ENCODE data around the gene PMF1. TPM values are rescaled to one million over a fixed set of nuclear protein-coding genes. Genes with fewer than 3 reads are reported as not detected.

PMF1 gene
- total RNA-seq, 1 donor from 2014 or later, result 57.0 TPM

DNA sequence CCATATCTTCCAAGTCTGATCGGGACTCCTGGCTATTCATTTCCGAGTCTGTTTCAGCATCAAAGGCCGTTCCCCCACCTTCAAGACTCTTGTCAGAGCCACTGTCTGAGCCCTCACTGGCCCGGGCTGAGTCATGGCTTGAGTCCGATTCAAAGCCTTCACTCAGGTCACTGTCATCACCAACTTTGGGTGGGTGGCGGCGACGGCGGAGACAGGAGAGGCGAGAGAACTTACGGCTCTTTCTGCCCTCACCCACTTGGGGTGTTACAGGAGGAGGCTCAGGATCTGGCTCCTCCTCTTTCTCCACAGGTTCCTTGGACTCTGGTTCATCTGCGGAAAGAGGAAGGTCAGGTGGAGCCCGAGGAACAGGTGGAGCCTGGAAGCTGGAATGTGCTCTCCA, 53.2 kb downstream of the PMF1 start:
- TF ChIP-seq, protein P1, sequence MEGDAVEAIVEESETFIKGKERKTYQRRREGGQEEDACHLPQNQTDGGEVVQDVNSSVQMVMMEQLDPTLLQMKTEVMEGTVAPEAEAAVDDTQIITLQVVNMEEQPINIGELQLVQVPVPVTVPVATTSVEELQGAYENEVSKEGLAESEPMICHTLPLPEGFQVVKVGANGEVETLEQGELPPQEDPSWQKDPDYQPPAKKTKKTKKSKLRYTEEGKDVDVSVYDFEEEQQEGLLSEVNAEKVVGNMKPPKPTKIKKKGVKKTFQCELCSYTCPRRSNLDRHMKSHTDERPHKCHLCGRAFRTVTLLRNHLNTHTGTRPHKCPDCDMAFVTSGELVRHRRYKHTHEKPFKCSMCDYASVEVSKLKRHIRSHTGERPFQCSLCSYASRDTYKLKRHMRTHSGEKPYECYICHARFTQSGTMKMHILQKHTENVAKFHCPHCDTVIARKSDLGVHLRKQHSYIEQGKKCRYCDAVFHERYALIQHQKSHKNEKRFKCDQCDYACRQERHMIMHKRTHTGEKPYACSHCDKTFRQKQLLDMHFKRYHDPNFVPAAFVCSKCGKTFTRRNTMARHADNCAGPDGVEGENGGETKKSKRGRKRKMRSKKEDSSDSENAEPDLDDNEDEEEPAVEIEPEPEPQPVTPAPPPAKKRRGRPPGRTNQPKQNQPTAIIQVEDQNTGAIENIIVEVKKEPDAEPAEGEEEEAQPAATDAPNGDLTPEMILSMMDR (IDR thresholded peaks at IDR 0.05), result no peak
- Mint-ChIP-seq H3K4me1 (ENCODE audit: unreplicated experiment) (no peaks in the 10 kb centered on the region), H3K4me3 (ENCODE audit: unreplicated experiment) (no peak overlapping the region), H3K27ac (ENCODE audit: unreplicated experiment) (no peak overlapping the region), H3K27me3 (ENCODE audit: unreplicated experiment) (no peaks in the 10 kb centered on the region), H3K9me3 (ENCODE audit: unreplicated experiment) (no peaks in the 10 kb centered on the region), H3K36me3 (ENCODE audit: unreplicated experiment) (peaks cover 61% of the 10 kb centered on the region)
- DNase-seq (ENCODE audit: extremely low spot score, unreplicated experiment), result no peak

DNA sequence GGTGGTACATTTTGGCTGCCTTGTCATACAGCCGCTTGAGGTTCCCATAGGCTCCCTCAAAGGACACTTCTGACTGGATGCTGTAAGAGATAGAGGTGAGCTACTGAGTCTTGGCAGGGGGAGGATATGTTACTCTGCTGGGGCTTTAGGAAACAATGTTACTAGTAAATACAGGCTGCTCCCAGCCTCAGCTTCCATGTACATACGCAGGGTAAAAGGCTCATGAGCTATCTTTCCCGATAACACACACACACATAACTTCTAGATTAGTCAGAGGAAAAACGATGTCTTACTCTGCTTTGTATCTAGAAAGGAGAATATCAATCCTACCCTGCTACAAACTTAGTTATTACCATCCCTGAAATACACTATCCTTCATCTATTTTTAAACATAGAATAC, 55.5 kb downstream of the PMF1 start:
- Mint-ChIP-seq H3K9me3 (ENCODE audit: unreplicated experiment) (no peaks in the 10 kb centered on the region), H3K4me3 (ENCODE audit: unreplicated experiment) (no peak overlapping the region), H3K27ac (ENCODE audit: unreplicated experiment) (no peak overlapping the region), H3K4me1 (ENCODE audit: unreplicated experiment) (no peaks in the 10 kb centered on the region), H3K27me3 (ENCODE audit: unreplicated experiment) (no peaks in the 10 kb centered on the region), H3K36me3 (ENCODE audit: unreplicated experiment) (peaks cover 62% of the 10 kb centered on the region)
- TF ChIP-seq, protein P1 (IDR thresholded peaks at IDR 0.05), result no peak
- no peak for DNase-seq (ENCODE audit: extremely low spot score, unreplicated experiment)

DNA sequence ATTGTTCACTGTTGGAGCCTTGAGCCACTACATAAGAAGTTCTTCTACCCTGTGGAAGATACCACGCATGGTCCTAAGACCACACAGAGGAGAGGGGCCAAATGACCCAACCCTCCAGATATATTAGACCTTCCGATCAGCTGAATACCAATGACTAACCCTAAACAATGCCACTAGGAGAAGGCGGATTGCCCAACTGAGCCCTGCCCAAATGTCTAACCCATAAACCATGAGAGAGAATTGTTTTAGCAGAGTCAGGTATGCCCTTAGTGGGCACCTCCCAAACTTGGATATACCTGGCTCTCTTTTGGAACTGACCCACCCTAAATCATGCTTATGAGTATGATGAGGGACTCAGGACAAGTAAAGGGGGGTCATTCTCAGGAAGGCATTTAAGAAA, 57.5 kb downstream of the PMF1 start:
- no peak overlapping the region for H3K27ac Mint-ChIP-seq (ENCODE audit: unreplicated experiment)

DNA sequence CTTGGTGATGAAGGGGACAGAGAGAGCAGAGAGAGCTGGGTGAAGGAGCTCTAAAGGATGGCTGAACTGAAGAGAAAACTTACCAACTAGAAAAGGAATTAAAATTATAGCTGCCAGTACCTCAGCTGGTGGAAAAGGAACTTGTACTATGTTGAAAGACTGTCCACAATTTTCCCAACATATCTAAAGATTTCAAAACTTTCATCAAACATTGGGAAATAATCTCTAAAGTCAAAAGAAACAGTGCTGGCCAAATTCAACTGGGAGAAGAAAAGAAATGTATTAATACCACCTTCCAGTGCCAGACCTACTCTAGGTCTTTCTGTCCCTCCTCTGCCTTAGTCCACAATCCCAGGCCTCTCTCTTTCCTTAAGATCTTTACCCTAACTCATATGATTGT, 63.7 kb downstream of the PMF1 start:
- Mint-ChIP-seq H3K36me3 (ENCODE audit: unreplicated experiment) (peaks cover 52% of the 10 kb centered on the region), H3K27ac (ENCODE audit: unreplicated experiment) (no peak overlapping the region), H3K4me1 (ENCODE audit: unreplicated experiment) (peaks cover 14% of the 10 kb centered on the region), H3K9me3 (ENCODE audit: unreplicated experiment) (no peaks in the 10 kb centered on the region), H3K27me3 (ENCODE audit: unreplicated experiment) (no peaks in the 10 kb centered on the region), H3K4me3 (ENCODE audit: unreplicated experiment) (no peak overlapping the region)
- TF ChIP-seq, protein P1 (IDR thresholded peaks at IDR 0.05), result no peak
- no peak for DNase-seq (ENCODE audit: extremely low spot score, unreplicated experiment)

More for the DNA sequence above, 57.5 kb downstream of the PMF1 start:
- no peak for DNase-seq (ENCODE audit: extremely low spot score, unreplicated experiment)
- no peak overlapping the region for H3K4me3 Mint-ChIP-seq (ENCODE audit: unreplicated experiment)
- TF ChIP-seq, protein P1 (IDR thresholded peaks at IDR 0.05), result no peak
- H3K27me3 Mint-ChIP-seq (ENCODE audit: unreplicated experiment), result no peaks in the 10 kb centered on the region
- peaks cover 68% of the 10 kb centered on the region for H3K36me3 Mint-ChIP-seq (ENCODE audit: unreplicated experiment)
- H3K4me1 Mint-ChIP-seq (ENCODE audit: unreplicated experiment), result no peaks in the 10 kb centered on the region
- no peaks in the 10 kb centered on the region for H3K9me3 Mint-ChIP-seq (ENCODE audit: unreplicated experiment)

DNA sequence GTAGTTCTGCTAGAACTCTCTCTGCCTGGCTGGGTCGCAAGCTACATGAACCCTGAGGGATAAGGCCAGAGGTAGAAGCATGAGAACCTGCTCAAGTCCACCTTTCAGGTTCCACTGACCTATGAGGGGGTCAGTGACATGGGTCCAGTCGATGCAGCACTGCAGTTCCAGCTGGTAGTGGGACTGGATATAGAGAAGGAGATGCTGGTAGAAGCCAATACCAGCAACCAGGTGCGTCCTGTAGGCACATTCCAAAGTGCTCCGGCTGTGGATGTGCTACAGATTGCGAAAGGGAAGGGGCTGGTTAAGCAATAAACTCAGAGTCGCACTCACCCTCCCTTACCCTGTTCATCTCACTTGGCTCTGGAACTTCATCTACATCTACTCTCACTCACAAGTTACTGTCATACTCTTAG, 64.2 kb downstream of the PMF1 start:
- Mint-ChIP-seq H3K4me1 (ENCODE audit: unreplicated experiment) (peaks cover 16% of the 10 kb centered on the region), H3K27me3 (ENCODE audit: unreplicated experiment) (no peaks in the 10 kb centered on the region), H3K4me3 (ENCODE audit: unreplicated experiment) (no peak overlapping the region), H3K27ac (ENCODE audit: unreplicated experiment) (no peak overlapping the region), H3K9me3 (ENCODE audit: unreplicated experiment) (no peaks in the 10 kb centered on the region), H3K36me3 (ENCODE audit: unreplicated experiment) (peaks cover 48% of the 10 kb centered on the region)
- TF ChIP-seq, protein P1 (IDR thresholded peaks at IDR 0.05), result no peak
- no peak for DNase-seq (ENCODE audit: extremely low spot score, unreplicated experiment)

Data from osteocyte (in vitro differentiated cells).